GM18517 (cell line): ENCODE data around the gene TOMM34.

Experiments
- ATAC-seq: cut with Tn5 transposase; IDR thresholded peaks from one replicate; pipeline ENCODE4 v1.9.1; 2021; ENCODE audit warnings: mild to moderate bottlenecking, moderate library complexity; ENCODE audit not compliant: unreplicated experiment

The TOMM34 gene

GRCh38 chr20:44897133-44897532 is 63.1 kb downstream of the TOMM34 start:
- no peak for ATAC-seq

DNA sequence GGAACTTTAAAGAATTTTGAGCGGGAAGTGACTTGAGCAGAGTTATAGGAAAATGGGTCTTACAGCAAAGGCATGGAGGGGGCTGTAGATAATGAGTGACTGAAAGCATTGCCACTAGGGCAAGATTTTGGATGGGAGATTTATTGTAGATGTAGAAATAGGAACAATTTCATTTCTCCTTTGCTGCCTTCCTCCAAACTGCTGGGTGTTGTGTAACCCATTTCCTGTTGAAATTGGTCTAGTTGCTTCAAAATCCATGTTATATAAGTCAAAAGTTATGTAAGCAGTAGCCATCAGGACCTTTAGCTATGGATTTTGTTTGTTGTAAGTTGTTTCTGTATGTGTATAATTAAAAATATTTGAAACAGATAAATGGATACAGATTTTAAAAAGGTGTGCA is 63.6 kb downstream of the TOMM34 start:
- ATAC-seq = no peak

DNA sequence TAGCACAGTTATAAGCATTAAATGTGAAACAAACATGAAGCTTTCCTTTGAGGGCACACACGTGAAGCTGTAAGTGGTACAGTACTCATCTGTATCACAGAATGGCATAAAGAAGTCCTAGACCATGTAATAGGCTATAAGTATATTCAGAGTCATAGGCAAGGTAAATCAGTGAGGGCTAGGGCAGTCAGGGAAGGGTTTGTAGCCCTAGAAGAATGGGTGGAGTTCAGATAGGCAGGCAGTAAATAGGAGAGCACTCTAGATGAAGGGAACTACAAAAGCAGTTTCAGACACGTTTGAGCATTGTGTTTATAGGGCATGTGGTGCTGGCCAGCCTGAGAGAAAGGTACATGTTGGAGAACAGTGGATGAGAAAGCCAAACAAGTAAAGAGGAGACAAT is 65.2 kb downstream of the TOMM34 start:
- ATAC-seq = no peak
